GM23248 (cell line): Measurements from ENCODE around the gene GPR37.

Source experiments
- EZH2 ChIP-seq: fragments of 200-600 bp; sonication (generic); IDR thresholded peaks from 2 replicates; pipeline ENCODE4 v1.6.1; 2018; ENCODE audit warnings: antibody characterized with exemption, mild to moderate bottlenecking; ENCODE audit not compliant: insufficient read depth, poor library complexity, severe bottlenecking
- EZH2phosphoT487 ChIP-seq: fragments of 200-600 bp; sonication (generic); IDR thresholded peaks from 2 replicates; pipeline ENCODE4 v1.6.1; 2018; ENCODE audit warnings: antibody characterized with exemption, moderate library complexity, mild to moderate bottlenecking, low read depth; ENCODE audit not compliant: insufficient read depth

- TF ChIP-seq EZH2 (no peak), EZH2phosphoT487 (no peak)
Measured at GRCh38 chr7:124752310-124752709, 13.3 kb downstream of the GPR37 start.
